HG03439 (cell line): ENCODE data around the gene RAC3.

Source experiments
- ATAC-seq: cut with Tn5 transposase; IDR thresholded peaks from one replicate; pipeline ENCODE4 v1.9.1; 2021; ENCODE audit warnings: mild to moderate bottlenecking, moderate library complexity; ENCODE audit not compliant: unreplicated experiment

Gene RAC3

DNA sequence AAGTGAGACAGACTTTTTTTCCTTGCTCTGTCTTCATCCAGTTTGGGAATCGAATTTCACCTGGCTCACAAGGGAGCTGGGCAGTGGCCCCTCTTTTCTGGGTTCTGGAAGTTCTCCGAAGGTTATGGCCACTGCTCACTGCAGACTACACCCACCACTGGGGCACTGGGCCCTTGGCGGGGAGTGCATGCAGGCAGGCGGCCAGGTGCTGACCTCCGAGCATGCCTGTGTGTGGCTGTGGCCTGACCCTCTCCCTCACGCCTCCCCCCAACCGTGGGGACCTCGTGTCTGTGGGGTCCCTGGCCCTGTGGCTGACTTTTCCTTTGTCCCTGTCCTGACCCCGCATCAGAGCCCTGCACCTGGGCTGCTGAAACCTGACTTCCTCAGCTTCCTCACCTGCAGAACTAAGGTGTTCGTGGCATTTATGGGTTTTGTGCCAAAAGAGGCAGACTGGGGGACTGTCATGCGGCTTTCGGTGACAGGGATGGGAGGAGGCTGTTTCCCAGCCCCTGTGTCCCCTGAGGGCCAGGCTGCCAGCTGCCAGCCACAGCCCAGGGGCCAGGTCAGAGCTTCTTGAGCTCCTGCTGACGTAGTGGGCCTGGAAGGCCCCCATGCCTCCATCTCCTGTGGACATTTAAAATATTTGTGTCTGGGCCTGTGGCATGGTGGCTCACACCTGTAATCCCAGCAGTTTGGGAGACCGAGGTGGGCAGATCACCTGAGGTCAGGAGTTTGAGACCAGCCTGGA is 32.6 kb upstream of the RAC3 start:
- ATAC-seq, result no peak

DNA sequence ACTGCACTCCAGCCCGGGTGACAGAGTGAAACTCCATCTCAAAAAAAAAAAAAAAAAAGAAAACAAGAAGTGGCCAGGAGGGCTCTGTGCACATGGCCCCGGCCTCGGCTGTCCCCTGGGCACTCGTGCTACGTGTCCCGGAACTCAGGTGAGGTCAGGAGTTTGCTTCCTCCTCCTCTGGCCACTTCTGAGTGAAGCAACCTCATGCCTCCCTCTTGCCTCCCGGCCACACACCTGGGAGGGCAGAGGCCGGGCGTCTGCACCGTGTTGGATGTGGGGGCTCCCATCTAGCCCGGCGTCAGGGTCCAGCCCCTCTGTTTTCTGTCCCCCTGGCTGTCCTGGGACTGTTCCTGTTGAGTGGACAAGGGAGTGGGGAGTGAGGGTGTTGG is 31.9 kb upstream of the RAC3 start:
- no peak for ATAC-seq

DNA sequence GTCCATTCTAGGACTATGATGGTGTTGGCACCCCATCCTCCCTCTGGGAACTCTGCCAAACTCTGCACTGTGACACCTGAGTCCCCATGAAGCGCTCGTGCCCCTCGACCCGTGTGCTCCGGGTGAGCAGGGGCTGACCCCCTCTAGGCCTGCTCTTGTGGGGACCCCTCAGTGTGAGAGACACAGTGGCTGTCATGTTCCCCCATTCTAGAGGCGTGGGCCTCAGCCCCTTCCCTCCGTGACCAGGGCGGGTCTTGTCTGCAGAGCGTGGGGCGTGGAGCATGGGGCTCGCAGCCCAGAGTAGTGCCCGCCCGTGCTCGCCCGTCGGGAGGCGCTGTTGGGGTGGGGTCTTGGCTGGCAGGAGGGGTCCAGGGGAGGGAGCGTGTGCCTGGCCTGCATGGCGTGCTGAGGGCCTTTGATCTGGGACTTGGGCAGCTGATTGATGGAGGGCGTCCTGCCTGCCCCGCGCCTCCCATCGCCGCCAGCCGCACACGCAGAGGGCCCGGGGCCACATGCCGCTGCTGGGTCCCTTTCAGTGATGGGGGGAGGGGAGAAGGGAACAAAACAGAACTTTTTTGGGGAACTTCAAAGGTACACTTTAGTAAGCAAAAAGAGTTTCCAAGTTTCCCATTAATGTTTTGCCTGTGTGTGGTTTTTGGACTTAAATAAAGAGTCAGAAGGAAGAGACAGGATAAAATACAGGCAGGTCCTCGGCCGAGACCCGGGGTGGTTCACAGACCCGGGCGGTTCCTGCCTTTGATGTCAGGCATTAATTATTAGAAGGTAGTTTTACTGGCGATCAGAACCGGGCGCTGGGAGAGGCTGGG is 31.3 kb upstream of the RAC3 start:
- ATAC-seq, result no peak

DNA sequence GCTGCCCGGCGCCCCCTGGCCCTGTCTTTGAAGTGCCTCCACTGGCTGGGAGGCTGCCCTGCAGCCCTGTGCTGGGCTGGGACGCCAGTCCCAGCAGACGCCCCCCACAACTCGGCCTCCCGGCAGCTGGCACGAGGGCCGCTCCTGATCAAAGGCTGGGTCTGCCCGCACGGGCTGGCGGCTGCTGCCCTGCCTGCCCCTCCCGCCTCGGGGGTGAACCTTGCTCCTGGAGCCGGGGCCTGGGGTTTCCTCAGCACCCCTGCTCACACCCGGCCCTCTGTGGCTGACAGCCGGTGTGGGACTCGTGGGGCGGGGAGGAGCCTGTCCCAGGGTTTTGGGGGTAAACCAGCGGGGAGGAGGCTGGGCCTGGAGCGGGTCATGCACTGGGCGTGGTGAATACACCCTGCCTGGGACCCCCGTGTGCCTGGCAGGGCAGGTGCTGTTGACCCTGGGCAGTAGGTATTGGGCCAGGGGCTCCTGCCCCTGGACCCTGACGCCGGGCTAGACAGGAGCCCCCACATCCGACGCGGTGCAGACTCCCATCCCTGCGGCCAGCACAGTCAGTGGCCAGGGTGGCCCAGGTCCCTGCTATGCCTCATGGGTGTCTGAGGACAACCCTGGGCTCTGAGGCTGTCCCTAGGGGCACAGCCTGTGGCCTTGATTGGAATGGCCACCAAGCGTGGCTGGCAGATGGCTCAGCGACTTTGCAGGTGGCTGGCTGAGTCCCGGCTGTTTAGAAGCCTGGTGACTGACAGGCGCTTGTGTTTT is 30.5 kb upstream of the RAC3 start:
- no peak for ATAC-seq

DNA sequence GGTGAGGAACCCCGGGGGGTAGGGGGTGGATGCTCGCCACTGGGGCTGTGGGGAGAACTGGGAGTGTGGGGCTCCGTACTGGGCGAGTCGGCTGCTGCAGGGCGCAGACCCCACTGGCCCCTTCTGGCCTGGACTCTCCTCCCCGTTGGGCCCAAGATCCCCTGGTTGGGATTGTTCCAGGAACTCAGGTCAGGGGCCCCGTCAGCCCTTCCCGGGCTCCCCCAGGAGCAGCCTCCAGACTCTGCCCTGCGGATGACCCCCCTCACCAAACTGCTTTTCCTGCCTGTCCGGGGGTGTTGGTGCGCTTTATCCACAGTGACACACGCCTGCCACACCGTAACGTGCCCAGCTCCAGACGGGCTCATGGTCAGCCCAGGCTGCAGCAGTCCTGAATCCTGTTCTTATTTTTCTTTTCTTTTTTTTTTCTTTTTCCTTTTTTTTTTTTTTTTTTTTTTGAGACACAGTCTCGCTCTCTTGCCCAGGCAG is 29.9 kb upstream of the RAC3 start:
- no peak for ATAC-seq

DNA sequence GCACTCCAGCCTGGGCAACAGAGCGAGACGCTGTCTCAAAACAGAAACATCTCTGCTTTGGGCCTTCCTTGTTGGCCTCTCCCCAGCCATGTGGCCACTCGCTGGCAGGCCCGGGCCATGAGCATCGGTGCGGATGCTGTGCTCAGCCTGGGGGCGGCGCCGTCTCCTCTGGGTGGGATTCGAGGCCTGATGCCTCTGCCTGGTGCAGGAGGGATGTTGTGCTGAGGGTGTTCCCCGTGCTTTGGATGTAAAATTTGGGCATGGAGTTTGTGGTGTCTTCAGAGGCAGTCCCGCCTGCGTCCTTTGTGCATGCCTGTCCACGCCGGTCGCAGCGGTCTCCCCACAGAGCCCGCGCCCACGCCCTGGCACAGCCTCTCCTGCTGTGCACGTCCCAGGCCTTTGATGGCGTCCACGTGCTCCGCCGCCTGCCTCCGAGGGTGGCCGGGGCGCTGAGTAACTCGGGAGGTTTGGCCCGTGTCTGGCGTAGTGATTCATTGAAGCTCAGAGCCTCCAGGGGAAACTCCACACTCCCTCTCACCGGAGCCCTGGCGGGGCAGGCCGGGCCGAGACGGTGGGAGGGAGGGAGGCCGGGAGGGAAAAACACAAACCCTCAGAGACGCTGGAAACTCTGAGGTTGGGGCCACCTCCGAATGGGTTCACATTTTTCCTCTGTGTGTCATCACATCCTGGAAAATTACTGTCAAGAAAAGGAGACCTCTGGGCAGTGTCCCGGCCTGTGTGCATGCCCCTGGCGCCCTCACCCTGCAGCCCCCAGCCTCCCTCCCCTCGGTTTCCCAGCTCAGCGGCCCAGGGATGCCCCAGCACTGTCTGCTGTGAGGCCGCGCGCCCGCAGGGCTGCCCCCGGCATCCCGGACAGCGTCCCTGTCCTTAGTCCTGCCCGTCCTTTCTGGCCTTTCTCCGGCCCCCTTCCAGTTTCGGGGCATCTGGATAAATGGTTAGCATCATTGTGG is 27.8 kb upstream of the RAC3 start:
- ATAC-seq, result no peak

DNA sequence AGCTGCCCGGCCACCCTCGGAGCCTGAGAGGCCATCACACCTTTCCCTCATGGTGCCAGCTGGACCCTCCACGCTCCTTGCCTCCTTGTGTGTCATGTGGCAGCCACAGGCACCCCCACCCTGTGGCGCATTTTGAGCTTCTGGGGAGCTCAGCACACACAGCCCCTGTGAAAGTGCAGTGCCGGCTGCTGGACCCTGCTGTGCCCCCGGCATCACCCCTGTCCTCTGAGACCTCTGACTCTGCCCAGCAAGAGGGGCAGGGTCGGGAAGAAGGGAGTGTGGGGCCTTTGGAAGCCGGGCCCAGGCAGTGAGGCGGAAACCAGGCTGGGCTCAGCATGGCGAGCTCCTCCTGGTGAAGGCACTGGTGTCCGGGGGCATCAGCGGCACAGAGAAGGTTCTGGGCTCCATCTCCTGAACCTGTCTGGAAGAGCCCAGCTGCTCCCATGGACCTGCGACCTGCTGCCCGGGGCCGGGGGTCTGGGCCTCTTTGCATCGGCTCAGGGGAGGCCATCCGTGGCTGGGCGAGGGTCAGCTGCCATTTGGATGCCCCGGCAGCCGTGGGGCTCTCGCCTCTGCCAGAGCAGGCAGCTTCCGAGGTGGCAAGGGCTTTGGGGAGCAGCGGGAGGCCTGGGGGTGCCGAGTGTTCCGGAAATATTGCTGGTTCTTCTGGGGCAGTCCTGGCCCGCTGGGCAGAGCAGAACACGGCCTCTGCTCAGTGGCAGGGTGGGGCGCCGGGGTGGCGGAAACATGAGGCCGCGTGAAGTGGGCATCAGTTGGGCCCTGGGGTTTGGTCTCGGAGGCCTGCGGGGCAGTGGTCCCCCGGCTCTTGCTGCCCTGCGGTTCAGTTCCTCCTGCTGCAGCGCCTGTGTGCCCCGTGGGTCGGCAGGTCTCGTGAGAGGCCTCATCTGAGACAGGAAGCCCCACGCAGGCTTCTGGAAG is 26.7 kb upstream of the RAC3 start:
- no peak for ATAC-seq

DNA sequence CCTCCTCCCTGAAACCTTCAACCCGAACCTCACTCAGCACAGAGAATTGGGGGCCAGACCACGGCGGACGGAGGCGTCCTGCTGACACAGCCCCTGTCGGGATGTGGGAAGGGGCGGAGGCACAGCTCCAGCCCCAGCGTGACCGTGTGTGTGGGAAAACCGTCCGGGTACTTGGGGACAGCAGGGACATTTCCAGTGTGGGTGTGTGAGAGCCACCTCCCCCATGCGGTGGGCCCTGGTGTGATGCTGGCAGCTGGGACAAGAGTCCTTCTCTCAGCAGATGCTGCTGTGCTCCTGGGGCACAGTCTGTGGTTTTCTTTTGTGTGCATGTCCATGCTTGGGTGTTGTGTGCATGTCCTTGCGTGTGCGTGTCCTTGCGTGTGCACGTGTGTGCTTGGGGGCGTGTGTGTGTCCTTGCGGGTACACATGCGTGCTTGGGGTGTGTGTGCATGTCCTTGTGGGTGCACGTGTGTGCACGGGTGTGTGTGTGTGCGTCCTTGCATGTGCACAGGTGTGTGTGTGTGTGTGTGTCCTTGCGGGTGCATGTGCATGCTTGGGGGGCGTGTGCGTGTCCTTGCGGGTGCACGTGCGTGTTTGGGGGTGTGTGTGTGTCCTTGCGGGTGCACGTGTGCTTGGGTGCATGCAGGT is 25.7 kb upstream of the RAC3 start:
- ATAC-seq, result no peak

DNA sequence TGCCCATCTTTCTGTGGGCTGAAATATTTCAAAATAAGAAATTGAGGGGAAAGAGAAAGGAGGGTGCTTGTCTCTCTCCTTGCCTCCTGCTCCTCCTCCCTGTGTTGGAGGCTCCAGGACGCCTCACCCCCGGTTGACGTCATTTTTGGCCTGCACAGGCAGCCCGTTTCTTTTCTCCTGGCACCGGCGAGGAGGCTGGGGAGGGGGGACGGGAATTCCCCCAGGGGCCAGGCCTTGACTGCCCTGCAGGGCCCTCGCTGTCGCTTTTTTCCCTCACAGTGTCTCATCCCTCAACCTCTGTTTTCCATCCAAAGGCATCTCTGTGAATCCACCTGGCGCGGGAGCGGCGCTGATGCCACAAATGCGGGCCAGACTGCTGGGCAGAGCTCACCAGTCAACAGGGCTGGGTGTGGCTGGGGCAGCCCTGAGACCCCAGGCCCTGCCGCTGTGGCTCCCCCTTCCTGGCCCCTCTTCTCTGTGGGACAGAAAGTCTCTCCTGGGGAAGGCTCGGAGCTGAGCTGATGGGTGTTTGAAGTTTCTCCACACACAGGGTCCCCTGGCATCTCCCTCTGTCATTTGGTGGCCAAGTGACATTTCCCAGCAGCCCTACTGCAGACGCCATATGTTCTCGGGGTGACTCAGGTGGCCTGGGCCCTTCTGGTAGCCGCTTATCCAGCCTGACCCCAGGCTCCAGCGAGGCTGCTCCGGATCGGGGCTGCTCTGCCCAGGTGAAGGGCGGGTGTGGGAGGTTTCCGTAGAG is 24.8 kb upstream of the RAC3 start:
- no peak for ATAC-seq

DNA sequence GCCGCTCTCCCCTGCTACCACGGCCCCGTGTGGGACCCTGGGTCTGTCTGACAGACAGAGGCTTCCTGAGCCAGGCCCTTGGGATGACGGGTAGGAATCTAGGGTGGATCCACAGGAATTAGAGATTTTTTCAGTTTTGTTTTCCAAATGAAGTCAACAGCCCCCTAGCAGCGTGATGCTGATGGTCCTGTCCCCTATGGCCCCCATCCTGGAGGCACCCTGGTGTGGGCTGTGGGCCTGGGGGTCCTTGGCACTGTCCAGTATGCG is 24.3 kb upstream of the RAC3 start:
- ATAC-seq, result no peak

DNA sequence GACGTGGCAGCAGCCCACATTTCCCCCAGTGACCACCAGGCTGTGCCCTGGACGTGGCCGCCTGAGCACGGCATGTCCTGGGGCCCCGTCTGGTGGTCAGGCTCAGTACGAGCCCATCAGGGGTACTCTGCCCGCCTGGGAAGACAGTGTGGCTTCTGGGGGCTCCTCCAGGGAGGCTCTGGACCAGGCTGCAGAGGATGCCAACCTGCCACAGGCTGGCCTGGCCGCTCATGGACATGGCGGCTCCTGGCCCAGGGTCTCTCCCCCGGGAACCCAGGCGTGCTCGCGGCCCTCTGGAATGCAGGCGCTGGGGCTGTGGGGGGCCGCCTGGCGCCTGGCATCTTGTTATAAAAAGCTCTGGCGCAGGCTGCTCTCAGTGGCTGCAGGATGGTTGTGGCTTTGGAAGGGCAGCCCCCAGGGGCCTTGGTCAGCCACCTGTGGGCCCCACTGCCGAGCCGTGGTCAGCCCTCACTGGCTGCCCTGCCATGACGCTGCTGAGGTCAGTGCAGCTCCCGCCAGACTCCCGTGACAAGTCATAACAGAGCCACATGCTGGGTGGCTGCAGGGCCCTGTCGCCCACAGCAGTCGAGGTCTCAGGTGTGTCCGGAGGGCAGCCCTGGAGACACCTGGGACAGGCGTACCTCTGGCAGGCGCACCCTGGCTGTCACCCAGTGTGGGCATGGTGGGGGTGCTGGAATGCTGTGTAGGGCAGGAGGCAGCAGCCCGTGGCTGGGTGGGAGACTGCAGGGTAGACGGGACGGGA is 23.8 kb upstream of the RAC3 start:
- ATAC-seq, result no peak

DNA sequence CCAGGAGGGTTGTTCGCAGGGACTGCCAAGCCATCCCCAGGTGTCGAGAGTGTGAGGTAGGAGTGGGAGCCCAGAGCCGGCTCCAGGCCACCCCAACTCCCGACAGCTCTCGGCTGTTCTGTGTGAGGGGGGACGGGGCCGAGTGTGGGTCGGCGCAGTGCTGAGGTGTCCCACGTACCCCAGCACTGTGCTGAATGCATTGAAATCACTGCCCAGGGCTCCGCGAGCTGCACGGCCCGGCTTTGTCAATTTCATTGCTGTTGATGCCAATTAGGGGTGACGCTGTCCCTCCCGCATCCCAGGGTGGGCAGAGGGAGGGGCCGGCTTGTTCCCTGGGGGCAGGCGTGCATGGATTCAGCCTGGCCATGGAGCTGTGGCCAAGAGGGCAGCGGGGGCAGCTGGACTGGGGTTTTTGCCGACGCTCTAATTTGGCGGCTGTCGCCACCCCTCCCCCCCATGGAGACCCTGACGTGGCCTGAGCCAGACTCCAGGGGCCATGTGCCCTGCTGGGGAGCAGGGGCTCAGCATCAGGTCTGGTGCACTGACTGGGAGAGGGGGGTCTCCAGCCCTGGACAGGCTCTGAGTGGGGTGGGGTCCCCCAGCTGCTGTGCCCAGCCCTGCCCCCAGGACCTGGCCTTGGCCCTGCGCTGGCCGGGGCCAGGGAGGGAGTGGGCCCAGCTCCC is 23.1 kb upstream of the RAC3 start:
- ATAC-seq, result no peak

DNA sequence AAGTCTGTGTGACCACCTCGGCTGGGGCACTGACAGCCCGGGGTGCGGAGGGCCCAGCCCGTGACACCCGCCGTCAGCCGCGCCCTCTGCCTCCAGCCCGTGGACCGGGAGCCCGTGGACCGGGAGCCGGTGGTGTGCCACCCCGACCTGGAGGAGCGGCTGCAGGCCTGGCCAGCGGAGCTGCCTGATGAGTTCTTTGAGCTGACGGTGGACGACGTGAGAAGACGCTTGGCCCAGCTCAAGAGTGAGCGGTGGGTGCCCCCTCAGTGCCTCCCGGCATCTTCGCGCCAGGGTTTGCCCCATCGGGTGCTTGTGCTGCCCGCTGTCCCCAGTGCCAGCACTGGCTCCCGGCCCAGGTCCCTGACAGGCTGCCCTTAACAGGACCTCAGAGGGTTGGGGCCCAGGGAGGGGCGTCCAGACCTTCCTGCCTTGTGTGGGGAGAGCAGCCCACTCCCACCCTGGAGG is 22.5 kb upstream of the RAC3 start:
- no peak for ATAC-seq

DNA sequence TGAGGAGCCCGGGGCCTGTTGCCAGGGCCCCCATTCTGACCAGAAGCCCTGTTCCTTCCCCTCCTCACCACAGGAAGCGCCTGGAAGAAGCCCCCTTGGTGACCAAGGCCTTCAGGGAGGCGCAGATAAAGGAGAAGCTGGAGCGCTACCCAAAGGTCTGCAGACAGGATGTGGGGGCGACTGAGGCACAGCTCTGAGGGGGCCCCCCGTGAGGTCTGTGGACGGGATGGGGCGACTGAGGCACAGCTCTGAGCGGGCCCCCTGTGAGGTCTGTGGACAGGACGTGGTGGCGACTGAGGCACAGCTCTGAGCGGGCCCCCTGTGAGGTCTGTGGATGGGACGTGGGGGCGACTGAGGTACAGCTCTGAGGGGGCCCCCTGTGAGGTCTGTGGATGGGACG is 22.1 kb upstream of the RAC3 start:
- no peak for ATAC-seq

DNA sequence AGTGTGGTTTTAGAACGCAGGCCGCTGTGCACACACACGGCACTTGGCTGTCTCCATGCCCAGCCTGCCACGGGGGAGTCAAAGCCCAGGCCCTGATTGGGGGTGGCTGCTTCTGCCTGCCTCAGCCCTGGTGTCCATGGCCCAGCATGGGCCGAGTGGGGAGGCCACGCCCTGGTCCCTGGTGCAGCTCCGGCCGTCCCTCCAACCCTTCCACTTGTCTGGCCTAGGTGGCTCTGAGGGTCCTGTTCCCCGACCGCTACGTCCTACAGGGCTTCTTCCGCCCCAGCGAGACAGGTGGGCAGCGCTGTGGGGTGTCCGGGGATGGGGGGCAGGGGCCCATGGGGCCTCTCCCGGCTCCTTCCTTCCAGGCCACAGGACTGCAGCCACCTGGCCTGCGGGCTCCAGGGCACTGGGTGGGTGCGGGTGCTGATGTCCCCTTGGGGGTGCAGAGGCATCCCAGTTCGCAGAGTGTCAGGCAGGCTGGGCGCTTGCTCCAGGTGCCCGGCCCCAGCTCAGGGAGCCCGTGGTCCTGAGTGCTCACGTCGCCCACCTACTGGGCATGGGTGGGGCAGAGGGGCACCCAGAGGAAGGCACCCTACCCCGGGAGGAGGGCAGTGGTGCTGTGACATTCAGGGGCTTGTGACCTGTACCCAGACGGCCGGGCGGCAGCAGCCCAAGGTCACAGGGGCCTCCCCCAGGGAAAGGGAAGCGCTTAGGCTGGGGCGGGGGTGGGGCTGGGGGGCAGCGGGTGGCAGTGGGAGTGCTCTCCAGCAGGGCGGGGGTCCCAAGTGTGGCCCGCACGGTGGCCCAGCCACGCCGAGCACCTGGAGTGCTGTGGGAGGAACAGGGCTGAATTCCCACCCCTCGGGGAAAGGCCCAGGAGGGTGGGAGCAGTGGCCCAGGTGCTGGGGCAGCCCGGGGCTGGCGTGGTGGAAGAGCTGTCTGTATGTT is 20.6 kb upstream of the RAC3 start:
- ATAC-seq, result no peak
